T-helper 1 cell (primary cell): ENCODE measurements around the gene ALKBH5.

Experiments
- DNase-seq, 5 donors: peaks; one replicate each; pipeline ENCODE4 v3.0.0-alpha.2; 2012 to 2020

The ALKBH5 gene

DNA sequence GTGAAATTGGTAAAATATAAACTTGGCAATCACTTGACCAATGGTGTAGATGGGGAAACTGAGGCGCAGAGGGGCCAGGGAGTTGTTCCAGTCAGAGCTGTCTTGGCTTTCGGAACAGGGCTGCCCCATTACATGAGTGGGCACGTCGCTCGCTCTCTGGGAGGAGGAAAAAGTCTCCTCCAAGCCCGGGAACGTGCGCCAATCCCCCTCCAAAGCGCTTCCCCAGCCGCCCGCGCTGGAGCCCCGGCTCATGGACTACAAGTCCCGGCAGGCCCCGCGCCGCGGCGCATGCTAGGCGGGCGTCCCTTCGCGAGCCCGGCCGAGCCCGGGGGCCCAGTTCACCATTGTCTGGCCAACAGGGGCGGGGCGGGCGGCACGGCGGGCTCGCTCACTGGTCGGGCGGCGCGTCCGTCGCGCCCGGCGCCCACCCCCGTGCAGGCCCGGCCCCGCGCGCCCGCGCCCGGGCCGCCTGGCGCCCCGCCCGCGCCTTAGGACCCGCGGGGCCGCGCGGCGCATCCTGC lies 41.6 kb downstream of the ALKBH5 start, which contains the start of gene LLGL1:
LLGL1 (plus strand) TSS at position 515 of the 521 bp plus-strand sequence. CDS start 48 bp downstream, outside the sequence.
- DNase-seq = peak; percentile 92 to 97 (median 94)

DNA sequence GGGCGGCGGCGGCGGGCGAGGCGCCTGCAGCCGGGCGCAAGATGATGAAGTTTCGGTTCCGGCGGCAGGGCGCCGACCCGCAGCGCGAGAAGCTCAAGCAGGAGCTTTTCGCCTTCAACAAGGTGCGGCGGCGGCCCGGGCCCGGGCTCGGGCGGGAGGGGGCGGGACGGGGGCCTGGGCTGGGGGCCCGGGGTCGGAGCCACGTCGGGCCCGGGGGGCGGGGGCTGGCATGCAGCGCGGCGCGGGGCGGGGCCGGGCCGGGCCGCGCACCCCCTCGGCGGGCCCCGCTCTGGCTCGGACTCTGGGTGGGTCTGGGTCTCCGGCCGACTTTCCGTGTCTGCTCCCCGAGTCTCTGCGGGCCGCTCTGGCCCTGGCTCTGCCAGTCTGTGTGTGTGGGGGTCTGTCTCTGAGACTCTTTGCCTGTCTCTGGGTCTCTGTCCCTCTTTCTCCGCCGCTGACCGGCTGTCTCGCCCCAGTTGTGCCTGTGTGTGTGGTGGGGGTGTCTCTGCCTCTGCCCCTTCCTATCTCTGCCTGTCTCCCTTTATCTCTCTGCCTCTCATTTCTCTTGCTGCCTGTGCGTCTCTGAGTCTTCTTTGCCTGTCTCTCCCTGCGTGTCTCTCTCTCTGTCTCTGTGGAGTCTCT lies 42.1 kb downstream of the ALKBH5 start:
- peak in 1 of 5 donors; percentile 20 for DNase-seq

DNA sequence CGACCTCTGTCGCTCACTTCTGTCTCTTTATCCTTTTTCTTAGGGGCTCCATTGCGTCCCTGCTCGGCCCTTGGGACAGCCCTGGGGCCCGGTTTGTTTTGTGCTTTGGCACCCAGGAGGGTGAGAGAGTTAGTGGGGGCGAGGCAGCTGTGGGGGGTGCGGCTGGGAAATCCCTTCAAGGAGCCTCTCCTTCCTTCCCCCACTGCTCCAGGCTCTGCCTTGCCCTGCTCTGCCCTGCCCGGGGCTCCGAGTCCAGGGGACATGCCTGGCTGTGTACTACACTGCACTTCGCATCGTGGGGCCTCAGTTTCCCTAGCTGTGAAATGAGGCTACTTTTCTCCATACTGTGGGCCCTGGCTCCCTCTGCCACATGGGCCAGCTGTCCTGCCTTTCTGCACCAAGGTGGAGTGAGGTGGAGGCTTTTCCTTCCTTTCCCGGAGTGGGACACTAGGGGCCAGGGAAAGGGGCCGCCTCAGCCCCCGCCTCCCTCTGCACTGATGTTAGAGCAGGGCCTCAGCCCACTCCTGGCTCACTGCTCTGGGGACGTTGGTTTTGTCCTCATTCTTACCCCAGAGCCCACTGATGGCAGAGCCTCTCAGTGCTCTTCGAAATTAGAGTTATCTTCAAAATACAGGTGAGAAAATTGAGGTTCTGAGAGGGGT lies 42.8 kb downstream of the ALKBH5 start:
- no peak for DNase-seq

DNA sequence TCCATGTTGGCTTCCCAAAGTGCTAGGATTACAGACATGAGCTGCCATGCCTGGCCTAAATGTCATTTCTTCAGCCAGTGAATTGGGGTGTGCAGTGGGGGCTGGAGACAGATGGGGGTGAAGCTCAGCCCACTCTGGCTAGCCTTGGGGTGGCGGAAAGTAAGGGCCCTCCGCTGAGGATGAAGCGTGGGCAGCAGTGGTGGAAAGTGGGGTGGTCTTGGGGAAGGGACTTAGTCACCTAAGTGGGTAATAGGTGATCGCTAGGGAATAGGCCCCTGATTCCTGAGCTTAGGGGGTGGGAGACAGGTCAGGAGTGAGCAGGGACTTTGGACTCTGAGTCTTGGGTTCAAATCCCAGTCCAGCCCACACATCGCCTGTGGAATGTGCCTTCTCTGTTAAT lies 44.0 kb downstream of the ALKBH5 start:
- DNase-seq = no peak

DNA sequence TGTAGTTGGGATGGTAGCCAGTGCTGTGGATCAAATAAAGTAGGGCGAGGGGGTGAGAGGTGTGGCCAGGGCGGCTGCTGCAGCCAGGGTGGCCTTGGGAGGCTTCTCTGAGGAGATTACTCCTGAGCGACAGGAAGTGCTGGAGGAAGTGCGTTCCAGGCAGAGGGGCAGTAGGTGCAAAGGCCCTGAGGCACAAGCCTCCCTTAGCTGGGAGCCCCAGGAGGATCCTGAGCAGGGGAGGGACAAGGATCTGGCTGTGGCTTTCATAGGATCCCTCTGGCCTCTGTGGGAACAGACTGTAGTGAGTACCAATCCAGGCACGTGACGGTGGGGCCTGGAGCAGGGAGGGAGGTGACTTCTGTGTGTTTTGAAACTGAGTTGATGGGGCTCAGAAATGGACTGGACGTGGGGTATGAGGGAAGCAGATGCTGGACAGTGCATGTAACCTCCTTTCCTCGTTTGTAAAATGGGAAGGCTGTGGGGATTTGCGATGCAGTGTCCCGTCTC lies 44.6 kb downstream of the ALKBH5 start:
- no peak for DNase-seq

DNA sequence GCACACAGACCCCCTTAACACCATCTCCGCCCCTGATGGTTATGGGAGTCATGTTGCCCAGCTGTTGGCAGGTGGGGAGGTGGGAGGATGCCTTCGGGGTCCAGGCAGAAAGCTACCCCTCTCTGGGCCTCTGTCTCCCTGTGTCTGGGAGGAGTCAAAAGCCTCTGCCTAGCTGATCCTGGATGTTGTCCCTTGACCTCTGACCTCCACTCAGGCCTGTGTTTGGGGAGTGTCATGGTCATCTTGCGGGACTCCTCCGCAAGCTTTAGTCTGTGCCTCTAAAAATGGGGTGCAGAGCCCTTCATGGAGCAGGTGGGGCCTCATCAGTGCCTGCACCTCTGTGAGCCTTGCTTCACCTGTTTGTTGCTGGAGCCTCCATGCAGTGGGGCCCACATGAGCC lies 45.6 kb downstream of the ALKBH5 start:
- no peak for DNase-seq

DNA sequence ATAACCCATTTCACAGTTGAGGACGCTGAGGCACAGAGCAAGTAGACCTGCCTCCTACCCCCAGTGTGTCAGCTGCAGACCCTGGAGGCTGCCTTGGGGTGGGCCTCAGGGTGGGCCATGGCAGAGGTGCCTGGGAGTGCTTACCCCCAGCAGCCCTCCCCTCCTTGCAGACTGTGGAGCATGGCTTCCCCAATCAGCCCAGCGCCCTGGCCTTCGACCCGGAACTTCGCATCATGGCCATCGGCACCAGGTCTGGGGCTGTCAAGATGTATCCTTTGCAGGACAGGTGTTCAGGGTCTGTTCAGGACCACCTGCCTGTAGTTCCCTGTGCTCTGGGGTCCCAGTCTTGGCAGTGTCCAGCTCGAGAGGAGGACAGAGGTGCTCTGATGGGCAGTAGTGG lies 46.1 kb downstream of the ALKBH5 start:
- no peak for DNase-seq

DNA sequence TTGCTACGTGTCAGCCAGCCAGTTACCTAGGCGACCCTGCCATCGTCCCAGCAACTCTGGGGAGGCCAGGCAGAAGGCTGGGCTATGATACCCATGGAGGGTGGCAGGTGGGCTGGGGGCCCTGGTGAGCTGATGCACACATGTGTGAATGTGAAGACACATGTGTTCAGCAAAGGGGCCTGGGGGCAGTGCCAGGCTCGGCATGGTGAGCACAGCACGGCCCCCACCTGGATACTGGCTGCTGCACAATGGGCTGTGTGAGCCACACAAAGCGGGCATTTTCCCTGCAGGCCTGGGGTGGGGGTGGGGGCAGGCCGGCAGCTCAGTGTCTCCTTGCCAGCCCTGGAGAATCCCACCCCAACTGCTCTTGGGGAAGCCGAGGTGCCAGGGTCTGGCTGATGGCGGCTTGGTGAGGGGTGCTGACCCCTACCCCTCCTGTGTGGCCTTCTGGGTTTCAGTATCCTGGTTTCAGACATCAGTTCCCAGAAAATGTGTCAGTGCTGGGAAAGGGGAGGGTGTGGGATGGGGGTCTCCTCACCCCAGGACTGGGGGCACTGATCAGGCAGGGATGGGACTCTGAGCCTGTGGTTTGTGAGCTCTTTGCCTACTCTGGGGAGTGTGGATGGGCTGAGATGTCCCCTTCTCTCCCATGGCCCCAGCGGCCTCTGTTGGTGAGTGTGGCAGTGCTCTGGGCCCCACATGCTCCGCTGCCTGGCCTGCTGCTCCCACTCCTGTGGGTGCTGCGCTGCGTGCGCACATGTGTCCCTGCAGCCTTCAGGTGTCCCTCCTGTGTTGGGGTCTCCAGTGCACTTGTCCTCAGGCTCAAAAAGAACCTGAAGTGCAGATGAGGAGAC lies 46.9 kb downstream of the ALKBH5 start:
- no peak for DNase-seq

DNA sequence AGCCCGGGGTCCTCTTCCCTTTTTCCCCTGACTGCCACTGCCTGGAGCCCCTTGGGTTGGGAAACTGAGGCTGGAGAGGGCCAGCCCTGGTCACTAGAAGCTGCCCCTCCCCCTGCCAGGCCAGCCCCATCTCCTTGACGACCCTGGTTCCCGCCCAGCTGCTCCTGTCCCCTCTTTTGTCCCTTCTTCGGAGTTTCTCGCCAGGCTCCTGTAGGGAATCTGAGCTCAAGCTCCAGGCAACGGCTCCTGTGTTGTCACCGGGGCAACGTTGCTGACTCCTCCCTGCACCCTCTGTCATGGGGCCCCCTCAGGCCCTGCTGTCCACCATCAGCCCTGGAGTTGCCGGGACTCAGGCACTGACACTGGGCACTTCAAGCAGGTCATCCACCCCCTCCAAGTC lies 47.5 kb downstream of the ALKBH5 start:
- no peak for DNase-seq

DNA sequence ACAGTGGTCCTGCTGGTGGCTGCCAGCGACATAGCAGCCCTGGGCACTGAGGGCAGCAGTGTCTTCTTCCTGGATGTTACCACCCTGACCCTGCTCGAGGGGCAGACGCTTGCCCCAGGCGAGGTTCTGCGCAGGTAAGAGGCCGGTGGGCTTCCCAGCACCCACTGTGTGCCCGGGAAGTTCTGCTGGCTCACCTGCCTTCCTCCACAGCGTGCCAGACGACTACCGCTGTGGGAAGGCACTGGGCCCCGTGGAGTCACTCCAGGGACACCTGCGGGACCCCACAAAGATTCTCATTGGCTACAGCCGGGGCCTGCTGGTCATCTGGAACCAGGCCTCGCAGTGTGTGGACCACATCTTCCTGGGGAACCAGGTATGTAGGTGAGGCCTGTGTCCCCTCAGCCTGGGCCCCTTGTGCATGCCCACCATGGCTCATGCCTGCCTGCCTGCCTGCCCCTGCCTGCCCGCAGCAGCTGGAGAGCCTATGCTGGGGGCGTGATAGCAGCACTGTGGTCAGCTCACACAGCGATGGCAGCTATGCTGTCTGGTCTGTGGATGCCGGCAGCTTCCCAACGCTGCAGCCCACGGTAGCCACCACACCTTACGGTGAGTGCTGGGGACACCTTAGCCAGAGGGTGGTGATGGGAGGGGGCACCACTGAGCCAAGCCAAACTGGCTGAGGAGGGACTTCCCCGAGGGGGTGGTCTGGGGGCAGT lies 50.3 kb downstream of the ALKBH5 start:
- DNase-seq = no peak

DNA sequence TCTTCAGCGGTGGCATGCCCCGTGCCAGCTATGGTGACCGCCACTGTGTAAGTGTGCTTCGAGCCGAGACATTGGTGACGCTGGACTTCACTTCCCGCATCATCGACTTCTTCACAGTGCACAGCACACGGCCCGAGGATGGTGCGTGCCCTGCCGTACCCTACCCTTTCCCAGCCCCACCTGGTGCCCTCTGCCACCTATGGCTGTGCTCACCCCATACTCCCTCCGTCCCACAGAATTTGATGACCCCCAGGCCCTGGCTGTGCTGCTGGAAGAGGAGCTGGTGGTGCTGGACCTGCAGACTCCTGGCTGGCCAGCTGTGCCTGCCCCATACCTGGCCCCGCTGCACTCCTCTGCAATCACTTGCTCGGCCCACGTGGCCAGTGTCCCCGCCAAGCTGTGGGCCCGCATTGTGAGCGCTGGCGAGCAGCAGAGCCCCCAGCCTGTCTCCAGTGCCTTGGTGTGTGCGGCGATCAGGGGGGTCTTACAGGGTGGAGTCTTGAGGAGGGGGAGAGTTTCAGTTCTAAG lies 51.3 kb downstream of the ALKBH5 start:
- DNase-seq = no peak

DNA sequence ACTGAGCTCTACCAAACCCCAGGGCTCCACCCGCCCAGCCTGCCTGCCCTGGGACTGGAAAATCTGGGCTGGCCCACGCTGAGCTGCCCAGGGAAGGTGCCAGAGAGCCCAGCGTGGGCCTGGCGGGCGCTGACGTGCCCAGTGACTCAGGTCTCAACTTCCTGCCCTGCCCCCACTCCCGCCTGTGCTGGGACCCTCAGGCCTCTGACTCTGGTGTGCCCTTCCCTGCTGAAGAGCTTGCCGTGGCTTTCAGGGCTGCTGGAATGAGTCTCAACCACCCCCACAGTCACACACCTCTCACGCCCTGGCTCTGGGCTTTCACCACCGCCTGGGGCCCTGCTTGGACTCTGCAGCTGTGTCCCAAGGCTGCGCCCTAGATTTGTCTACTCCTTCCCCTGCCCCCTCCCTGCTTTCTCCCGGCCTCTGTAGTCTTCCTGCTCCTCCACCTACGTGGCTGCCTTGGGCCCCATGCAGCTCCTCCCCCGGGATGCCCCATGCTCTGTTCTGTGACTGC lies 52.2 kb downstream of the ALKBH5 start:
- no peak for DNase-seq

DNA sequence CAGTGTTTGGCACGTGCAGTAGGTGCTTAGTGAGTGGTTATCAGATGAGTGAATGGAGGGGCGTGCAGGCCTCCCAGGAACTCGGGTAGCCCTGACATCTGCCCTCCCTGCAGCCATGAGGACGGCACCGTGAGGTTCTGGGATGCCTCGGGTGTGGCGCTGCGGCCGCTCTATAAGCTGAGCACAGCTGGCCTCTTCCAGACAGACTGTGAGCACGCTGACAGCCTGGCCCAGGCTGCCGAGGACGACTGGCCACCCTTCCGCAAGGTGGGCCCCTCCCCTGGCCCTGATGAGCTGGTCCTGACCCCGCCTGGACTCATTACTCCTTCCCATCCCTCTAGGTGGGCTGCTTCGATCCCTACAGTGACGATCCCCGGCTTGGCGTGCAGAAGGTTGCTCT lies 52.9 kb downstream of the ALKBH5 start:
- no peak for DNase-seq

DNA sequence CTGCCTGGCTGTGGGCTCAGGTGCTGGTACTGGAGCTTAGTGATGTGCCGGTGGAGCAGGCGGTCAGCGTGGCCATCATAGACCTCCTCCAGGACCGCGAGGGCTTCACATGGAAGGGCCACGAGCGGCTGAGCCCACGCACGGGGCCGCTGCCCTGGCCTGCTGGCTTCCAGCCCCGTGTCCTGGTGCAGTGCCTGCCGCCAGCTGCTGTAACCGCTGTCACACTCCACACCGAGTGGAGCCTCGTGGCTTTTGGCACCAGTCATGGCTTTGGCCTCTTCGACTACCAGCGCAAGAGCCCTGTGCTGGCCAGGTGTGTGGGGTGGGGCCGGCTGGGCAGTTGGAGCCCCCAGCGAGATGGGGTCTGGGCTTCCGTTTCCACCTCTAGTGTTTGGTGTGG lies 53.8 kb downstream of the ALKBH5 start:
- DNase-seq = no peak

DNA sequence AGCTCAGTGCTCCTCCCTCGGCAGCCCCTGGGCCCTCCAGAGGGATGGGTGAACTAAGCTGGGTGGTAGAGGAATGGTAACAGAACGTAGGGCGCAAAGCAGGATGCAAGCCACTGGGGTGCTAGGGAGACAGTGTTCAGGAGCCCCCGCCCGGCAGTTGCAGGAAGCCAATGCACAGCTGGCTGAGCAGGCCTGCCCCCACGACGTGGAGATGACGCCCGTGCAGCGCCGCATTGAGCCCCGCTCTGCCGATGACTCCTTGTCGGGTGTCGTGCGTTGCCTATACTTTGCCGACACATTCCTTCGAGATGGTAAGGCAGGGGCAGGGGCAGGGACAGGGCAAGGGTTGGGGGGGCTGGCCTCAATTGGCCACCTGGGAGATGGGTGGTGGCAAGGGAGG lies 54.7 kb downstream of the ALKBH5 start:
- DNase-seq = no peak

DNA sequence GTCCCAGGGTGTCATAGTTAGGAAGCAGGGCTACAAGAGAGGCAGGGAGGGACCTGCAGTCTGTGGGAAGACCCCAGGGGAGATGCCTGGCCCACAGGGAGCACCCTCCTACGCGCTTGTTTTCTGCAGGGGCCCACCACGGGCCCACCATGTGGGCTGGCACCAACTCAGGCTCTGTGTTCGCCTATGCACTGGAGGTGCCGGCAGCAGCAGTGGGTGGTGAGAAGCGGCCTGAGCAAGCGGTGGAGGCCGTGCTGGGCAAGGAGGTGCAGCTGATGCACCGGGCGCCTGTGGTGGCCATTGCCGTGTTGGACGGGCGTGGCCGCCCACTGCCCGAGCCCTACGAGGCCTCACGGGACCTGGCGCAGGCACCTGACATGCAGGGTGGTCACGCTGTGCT lies 56.8 kb downstream of the ALKBH5 start:
- DNase-seq = no peak

DNA sequence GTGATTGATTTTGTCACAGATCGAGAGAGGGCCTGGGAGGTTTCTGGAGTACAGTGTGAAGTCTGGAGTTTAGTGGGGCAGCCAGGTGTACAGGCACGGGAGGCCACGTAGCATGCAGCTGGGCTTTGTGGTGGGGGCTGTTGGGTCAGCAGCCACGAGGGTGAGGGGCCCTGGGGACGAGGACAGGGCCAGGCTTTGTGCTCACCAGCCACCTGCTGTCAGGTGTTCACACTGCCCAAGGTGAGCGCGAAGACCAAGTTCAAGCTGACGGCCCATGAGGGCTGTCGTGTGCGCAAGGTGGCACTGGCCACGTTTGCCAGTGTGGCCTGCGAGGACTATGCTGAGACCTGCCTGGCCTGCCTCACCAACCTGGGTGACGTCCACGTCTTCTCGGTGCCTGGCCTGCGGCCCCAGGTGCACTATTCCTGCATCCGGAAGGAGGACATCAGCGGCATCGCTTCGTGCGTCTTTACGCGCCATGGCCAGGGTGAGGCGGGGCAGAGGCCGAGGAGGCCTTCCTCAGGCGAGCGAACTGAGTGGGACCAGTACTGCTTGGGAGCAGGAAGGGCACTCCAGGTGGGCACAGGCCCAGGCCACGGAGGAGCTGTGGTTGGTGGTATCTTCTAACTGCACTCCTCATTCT lies 57.7 kb downstream of the ALKBH5 start:
- no peak for DNase-seq

DNA sequence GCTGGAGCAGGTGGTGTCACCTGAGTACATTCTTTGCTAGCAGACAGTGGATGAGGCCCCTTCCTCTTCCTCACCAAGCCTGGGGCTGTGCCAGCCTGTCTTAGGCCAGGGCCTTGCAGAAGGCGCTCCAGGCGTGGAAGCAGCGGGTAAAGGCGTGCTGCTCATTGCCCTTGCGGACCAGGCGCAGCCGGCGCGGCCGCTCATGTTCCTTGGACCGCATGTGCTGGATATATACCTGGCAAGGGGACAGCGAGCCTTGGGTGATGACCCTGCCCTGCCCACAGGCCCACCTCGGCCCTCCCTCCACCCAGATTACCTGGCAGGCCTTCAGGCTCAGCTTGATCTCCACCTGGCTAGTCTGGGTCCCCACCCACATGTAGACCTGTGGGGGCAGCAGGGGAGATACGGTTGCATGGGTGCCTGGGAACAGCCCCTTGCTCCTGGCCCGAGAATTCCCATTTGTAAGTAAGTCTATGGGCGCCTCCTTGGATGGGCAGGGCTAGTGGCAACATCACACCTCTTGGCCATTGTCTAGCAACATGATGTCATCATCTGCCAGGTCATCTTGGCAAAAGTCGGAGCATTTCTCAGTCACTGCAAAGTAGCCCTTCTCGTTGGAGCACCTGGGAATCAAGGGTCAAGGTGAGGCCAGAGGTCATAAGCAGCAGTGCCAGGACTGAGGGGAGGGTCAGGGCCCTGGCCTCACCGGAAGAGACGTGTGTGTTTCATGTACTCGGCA lies 61.6 kb downstream of the ALKBH5 start:
- DNase-seq = no peak

DNA sequence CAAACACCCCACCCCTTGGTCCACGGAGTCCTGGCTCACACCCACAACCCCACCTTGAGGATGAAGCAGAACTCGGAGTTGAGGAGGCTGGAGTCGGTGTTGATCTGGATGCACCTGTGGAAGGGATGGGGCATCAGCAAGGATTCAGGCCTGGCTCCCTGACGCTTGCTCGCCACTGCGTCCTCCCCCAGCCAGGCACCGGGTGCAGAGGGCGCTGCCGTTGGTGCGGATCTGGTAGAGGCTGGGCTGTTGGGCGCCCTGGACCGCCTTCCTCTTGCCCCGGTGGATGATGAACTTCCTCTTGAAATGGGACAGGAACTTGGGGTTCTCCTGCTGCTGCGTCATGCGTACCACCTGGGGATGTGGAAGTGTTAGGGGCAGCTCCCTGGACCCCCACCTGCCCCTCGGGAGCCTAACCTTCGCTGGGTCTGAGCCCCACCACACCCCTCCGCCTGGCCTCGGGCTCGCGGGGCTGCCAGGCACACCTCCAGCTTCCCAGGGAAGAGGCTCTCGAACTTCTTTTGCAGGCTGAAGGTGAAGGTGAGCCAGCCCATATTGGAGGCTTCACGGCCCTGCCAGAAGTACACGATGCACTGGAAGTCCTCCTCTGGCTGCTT lies 62.6 kb downstream of the ALKBH5 start:
- DNase-seq = no peak

DNA sequence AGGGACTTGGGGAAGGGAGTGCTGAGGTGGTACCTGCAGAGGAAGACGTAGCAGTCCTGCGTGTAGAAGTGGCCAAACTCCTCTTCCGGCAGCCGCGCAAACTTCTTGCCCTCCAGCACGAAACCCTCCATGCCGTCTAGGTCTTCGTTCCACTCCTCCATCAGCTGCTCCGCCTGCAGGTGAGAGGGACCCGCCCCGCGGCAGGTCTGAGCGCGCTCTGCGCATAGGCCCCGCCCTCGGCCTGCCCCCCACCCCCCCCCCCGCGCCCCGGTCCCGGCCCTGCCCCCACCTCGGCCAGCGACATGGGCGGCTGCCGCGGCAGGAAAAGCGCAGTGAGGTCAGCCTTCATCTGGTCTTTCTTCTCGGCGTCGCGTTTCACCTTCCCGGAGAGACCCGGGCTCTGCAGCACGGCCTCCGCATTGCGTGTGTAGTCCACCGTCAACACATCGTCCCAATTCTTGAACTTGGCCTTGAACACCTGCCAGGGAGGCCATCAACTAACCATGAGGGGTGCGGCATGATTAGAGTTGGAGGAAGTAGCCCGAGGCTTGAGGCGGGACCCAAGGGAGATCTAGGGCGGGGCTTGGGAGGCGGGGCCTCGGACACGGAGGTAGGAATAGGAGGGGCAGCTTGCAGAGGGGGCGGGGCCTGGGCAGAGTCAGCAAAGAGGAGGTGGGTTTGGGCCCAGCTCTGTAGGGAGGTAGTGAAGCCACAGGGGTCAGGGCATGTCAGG lies 63.4 kb downstream of the ALKBH5 start:
- DNase-seq = peak in 1 of 5 donors; percentile 14
